Aorta (tissue), 5 donors: ENCODE results near the gene NFX1. TPM values are rescaled to one million over a fixed set of nuclear protein-coding genes. Genes with fewer than 3 reads are reported as not detected.
"Not testable (repeated sequence)": the region's sequence is repeated elsewhere in the genome, so short reads cannot be mapped to it uniquely, and the experiment has no call there.

Experiments used
- ATAC-seq: fragments of 200-7000 bp; cut with Tn5 transposase; one replicate; pipeline ENCODE4 v1.9.1; 2022; ENCODE audit warnings: moderate library complexity; ENCODE audit not compliant: low FRiP score
- DNase-seq, 2 donors: peaks; one replicate each; pipeline ENCODE4 v3.0.0-alpha.2; 2020
- H3K27ac ChIP-seq, 2 donors: one replicate each; pipeline ENCODE4 v1.5.1; 2013; ENCODE audit warnings: low read length in 2 of 2, mild to moderate bottlenecking in 2 of 2, moderate library complexity in 2 of 2, control low read depth in 1 of 2, inconsistent platforms in 1 of 2, low read depth in 1 of 2
- H3K27me3 ChIP-seq, 2 donors: one replicate each; pipeline ENCODE4 v1.6.1; 2013; ENCODE audit warnings: control low read depth in 1 of 2, low read length in 1 of 2, mild to moderate bottlenecking in 1 of 2, moderate library complexity in 1 of 2; ENCODE audit not compliant: insufficient read depth in 2 of 2, control insufficient read depth in 1 of 2
- H3K36me3 ChIP-seq, 2 donors: one replicate each; pipeline ENCODE4 v1.6.1; 2013; ENCODE audit warnings: control low read depth in 1 of 2, low read length in 1 of 2, mild to moderate bottlenecking in 1 of 2; ENCODE audit not compliant: insufficient read depth in 2 of 2, control insufficient read depth in 1 of 2
- H3K4me1 ChIP-seq, 2 donors: one replicate each; pipeline ENCODE4 v1.6.1; 2013; ENCODE audit warnings: low read length in 2 of 2, control low read depth in 1 of 2, mild to moderate bottlenecking in 1 of 2, moderate library complexity in 1 of 2; ENCODE audit not compliant: insufficient read depth in 2 of 2, control insufficient read depth in 1 of 2
- H3K4me3 ChIP-seq, 2 donors: one replicate each; pipeline ENCODE4 v1.5.1; 2013; ENCODE audit warnings: low read length in 2 of 2, control low read depth in 1 of 2, mild to moderate bottlenecking in 1 of 2
- H3K9me3 ChIP-seq: one replicate; pipeline ENCODE4 v1.6.1; 2013; ENCODE audit warnings: mild to moderate bottlenecking, low read length; ENCODE audit not compliant: control insufficient read depth
- WGBS, 2 donors: extraction: QIAGEN DNeasy Blood & Tissue Kit; methylation state at CpG; one replicate each; pipeline ENCODE4 v1.1.7; 2013; 5-methylcytosine and 5-hydroxymethylcytosine counted together
- intact Hi-C, 2 donors: fragments of 100-400 bp; cut with DNase I; formaldehyde crosslinking; loops; one replicate each; pipeline versions ENCODE4 v1.14.2 to v1.15.0; 2022
- polyA plus RNA-seq, 2 donors: library from polyadenylated mRNA; stranded (reverse); fragments of 200-250 nt; gene quantifications; one replicate each; pipeline ENCODE4 v1.2.3, GENCODE V29; 2013
- total RNA-seq, 2 donors: library from RNA; stranded (reverse); fragmentation: NEBNext Ultra II Directional; extraction: Animal tissue kit (Norgen Biotek cat#: 25700); gene quantifications; one replicate each; pipeline ENCODE4 v1.2.1, GENCODE V29; 2021
- donor health status: healthy with polysubstance abuse.
- donor health status: Bipolar disorder and iron deficiency.
- donor health status: DM: no; HTN: no; CAD: no.
- donor health status: DM: no; HTN: no; CAD: no.
- donor health status: DM: yes; HTN: yes; CAD: no.

NFX1 gene
- total and polyA plus RNA-seq, 4 donors = 21.4 to 38.3 (median 29.7) TPM

DNA sequence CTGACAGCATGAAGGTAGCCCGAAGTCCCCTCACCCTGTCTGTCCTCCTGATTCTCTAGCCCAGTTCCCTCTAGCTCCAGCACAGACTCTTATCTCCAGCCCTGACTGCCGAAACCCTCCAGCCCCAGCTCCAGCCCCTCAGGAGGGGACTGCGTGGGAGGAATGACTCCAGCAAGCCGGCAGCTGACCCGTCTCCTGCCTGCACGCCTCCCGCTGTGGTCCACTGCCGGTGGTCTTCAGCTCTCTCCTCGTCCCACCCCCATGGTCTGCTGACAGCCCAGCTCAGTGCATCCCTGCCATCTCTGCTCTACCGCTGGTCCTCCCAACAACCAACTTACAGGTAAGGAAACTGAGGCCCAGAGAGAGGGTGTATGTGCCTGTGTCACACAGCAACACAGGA lies 111.5 kb downstream of the NFX1 start:
- ATAC-seq, H3K4me3 ChIP-seq, DNase-seq, H3K4me1 ChIP-seq, H3K36me3 ChIP-seq, intact Hi-C loops, H3K27ac ChIP-seq, H3K9me3 ChIP-seq, H3K27me3 ChIP-seq: not testable (repeated sequence)
- WGBS, 2 donors = 81% methylated on average over 9 to 10 of the region's 10 CpGs

- H3K4me3 ChIP-seq, ATAC-seq, H3K27ac ChIP-seq, intact Hi-C loops, H3K9me3 ChIP-seq, H3K4me1 ChIP-seq, H3K27me3 ChIP-seq, H3K36me3 ChIP-seq: not testable (repeated sequence)
- 24 to 25% methylated on average over 10 of the region's 10 CpGs for WGBS, 2 donors
- DNase-seq = peak in 1 of 2 donors; percentile 60
Measured at GRCh38 chr9:33402371-33402770, 112.1 kb downstream of the NFX1 start, which contains the start of gene AQP7. Gene AQP7, minus strand, starts transcription at chr9:33402568. Its CDS starts 1,306 bp downstream, at chr9:33401262.

DNA sequence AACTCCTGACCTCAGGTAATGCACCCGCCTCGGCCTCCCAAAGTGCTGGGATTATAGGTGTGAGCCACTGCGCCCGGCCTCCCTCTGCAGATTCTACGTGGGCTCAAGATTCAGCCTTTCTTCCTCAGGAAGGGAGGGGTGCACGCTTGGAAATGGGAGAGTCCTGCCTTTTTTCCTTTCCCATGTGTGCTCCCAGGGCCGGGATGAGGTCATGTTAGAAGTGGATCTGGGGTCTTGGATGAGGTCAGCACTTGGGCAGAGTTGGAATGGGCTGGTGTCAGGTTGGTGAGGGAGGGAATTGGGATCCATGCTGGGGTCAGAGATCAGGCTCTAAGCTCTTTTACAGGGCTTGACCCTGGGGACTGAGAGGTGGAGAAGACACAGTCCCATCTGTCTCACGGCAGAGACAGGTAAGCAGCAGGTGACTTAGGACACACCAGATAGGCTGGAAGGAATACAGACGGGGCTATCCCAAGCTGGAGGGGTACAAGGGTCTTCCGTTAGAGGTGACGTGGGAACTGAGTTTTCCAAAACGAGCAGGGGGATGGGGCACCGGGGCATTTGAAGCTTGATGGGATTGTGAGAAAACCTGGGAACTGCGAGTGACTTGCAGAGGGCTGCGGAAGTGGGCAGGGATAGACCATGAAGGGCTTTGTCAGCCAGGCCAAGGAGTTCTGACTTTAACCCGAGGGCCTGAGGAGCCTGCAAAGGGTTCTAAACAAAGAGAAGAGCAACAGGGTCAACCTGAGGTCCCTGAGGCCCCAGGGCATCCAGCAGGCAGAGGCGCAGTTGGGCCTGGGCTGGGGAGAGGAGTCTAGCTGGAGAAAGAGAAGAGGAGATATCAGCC lies 113.8 kb downstream of the NFX1 start:
- no peaks in the 10 kb centered on the region for H3K4me1 ChIP-seq
- no peak overlapping the region for H3K4me3 ChIP-seq
- no peaks in the 10 kb centered on the region for H3K27me3 ChIP-seq
- intact Hi-C loops = no loop called here
- no peak for ATAC-seq
- DNase-seq = no peak
- no peak overlapping the region for H3K27ac ChIP-seq
- H3K36me3 ChIP-seq = no peaks in the 10 kb centered on the region
- 90 to 92% methylated on average over 17 of the region's 17 CpGs for WGBS, 2 donors
- H3K9me3 ChIP-seq = no peaks in the 10 kb centered on the region

GRCh38 chr9:33404788-33405362 lies 114.6 kb downstream of the NFX1 start:
- intact Hi-C loops = no loop called here
- no peaks in the 10 kb centered on the region for H3K4me1 ChIP-seq
- H3K27ac ChIP-seq = no peak overlapping the region
- ATAC-seq (no peak), DNase-seq (no peak)
- H3K9me3 ChIP-seq = no peaks in the 10 kb centered on the region
- no peak overlapping the region for H3K4me3 ChIP-seq
- H3K36me3 ChIP-seq = no peaks in the 10 kb centered on the region
- 83 to 89% methylated on average over 4 of the region's 4 CpGs for WGBS, 2 donors
- no peaks in the 10 kb centered on the region for H3K27me3 ChIP-seq

GRCh38 chr9:33407061-33407460 lies 116.7 kb downstream of the NFX1 start:
- Histone ChIP-seq H3K36me3 (no peaks in the 10 kb centered on the region), H3K4me1 (no peaks in the 10 kb centered on the region), H3K9me3 (no peaks in the 10 kb centered on the region), H3K27me3 (no peaks in the 10 kb centered on the region), H3K4me3 (no peak overlapping the region), H3K27ac (no peak overlapping the region)
- intact Hi-C loops = no loop called here
- 96 to 98% methylated on average over 3 of the region's 3 CpGs for WGBS, 2 donors
- ATAC-seq (no peak), DNase-seq (no peak)

DNA sequence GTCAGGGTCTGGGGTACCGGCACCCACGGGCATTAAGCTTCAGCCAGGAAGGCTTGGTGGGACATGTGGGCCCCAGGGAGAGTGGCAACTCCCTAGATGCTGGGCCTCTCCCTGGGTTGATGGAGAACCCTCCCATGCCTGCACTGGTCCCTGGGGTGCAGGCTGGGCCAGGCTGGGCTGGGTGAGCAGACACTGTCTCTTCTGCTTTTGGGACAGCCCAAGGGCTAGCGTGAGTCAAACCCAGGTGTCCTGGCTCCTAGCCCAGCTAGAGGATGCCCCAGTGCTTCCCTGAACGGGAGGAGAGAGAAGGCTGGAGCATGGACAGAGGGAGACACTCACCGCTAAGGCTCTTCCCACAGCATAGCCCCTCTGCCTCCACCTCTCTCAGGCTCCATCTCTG lies 117.8 kb downstream of the NFX1 start:
- peak; percentile 43 for ATAC-seq
- no peak overlapping the region for H3K4me3 ChIP-seq
- no peak for DNase-seq
- intact Hi-C loops = no loop called here
- H3K27me3 ChIP-seq = no peaks in the 10 kb centered on the region
- no peaks in the 10 kb centered on the region for H3K9me3 ChIP-seq
- H3K27ac ChIP-seq = no peak overlapping the region
- H3K36me3 ChIP-seq = no peaks in the 10 kb centered on the region
- H3K4me1 ChIP-seq = no peaks in the 10 kb centered on the region
- 76 to 88% methylated on average over 5 of the region's 5 CpGs for WGBS, 2 donors

GRCh38 chr9:33414268-33414667 lies 124.0 kb downstream of the NFX1 start:
- Histone ChIP-seq H3K27ac (no peak overlapping the region), H3K36me3 (no peaks in the 10 kb centered on the region), H3K4me3 (no peak overlapping the region), H3K9me3 (no peaks in the 10 kb centered on the region), H3K4me1 (no peaks in the 10 kb centered on the region), H3K27me3 (no peaks in the 10 kb centered on the region)
- intact Hi-C loops = loop anchor here in 1 of 2 donors (2.0 kb wide), 1 partner anchor 39 kb away; no protein-coding TSS in a partner anchor
- DNase-seq (no peak), ATAC-seq (no peak)
- 76 to 77% methylated on average over 3 of the region's 3 CpGs for WGBS, 2 donors

DNA sequence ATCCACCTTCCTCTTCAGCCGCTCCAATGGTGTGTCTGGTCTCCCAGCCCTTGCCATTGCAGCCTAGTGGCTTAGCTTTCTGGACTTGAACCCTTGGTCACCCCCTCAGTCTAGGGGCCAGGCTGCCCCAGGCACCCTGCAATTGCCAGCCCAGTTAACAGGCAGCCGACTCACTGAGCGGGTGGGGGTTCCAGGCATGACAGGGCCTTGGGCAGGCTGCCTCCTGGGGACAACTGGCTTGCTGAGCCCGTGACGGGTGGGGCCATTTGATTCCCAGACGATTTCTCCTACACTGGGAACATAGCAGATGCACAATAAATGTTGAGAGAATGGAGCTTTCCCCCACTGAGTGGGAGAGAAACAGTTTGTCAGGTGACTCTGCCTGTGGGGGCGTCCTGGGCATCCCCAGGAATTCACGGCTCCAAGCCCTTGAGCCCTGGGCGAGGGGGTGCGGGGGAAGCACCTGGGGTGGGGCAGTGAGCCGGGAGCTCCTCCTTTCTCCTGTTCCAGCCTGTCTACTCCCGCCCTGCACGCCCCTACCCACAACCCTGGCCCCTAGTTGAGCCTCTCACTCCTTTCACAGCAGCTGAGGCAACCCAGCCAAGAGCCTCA lies 124.7 kb downstream of the NFX1 start:
- H3K27me3 ChIP-seq = no peaks in the 10 kb centered on the region
- intact Hi-C loops = loop anchor here (1.0 to 2.0 kb wide), 2 partner anchors 40 kb away; no protein-coding TSS in a partner anchor
- ATAC-seq (peak; percentile 17), DNase-seq (no peak)
- H3K27ac ChIP-seq = no peak overlapping the region
- no peaks in the 10 kb centered on the region for H3K36me3 ChIP-seq
- 73 to 77% methylated on average over 13 of the region's 13 CpGs for WGBS, 2 donors
- no peaks in the 10 kb centered on the region for H3K4me1 ChIP-seq
- no peak overlapping the region for H3K4me3 ChIP-seq
- H3K9me3 ChIP-seq = no peaks in the 10 kb centered on the region
